Ishikawa (cell line): ENCODE data around the gene RTN4RL2.

ENCODE experiments used
- CEBPB ChIP-seq: IDR thresholded peaks from 2 replicates; pipeline ENCODE4 v1.6.1; 2012
- CREB1 ChIP-seq: IDR thresholded peaks from 2 replicates; pipeline ENCODE4 v1.6.1; 2012; ENCODE audit warnings: low read depth
- EGR1 ChIP-seq: IDR thresholded peaks from 2 replicates; pipeline ENCODE4 v1.6.1; 2012
- EP300 ChIP-seq: IDR thresholded peaks from 2 replicates; pipeline ENCODE4 v1.6.1; 2012; ENCODE audit warnings: borderline replicate concordance
- FOXM1 ChIP-seq: IDR thresholded peaks from 2 replicates; pipeline ENCODE4 v1.6.1; 2012; ENCODE audit warnings: low read depth, borderline replicate concordance
- MAX ChIP-seq: IDR thresholded peaks from 2 replicates; pipeline ENCODE4 v1.6.1; 2012
- NFIC ChIP-seq: IDR thresholded peaks from 2 replicates; pipeline ENCODE4 v1.6.1; 2012
- RAD21 ChIP-seq: IDR thresholded peaks from 2 replicates; pipeline ENCODE4 v1.6.1; 2012; ENCODE audit warnings: low read depth
- REST ChIP-seq: IDR thresholded peaks from 2 replicates; pipeline ENCODE4 v1.6.1; 2012; ENCODE audit warnings: low read depth, mild to moderate bottlenecking
- TAF1 ChIP-seq: IDR thresholded peaks from 2 replicates; pipeline ENCODE4 v1.6.1; 2012; ENCODE audit warnings: low read depth, mild to moderate bottlenecking
- TCF12 ChIP-seq: IDR thresholded peaks from 2 replicates; pipeline ENCODE4 v1.6.1; 2012; ENCODE audit warnings: low read depth
- TEAD4 ChIP-seq: IDR thresholded peaks from 2 replicates; pipeline ENCODE4 v1.6.1; 2012
- YY1 ChIP-seq: IDR thresholded peaks from 2 replicates; pipeline ENCODE4 v1.6.1; 2012; ENCODE audit warnings: low read depth
- ZBTB7A ChIP-seq: IDR thresholded peaks from 2 replicates; pipeline ENCODE4 v1.6.1; 2012; ENCODE audit warnings: low read depth
- TF ChIP-seq, protein P1 (sequence below): IDR thresholded peaks from 2 replicates; pipeline ENCODE4 v1.6.1; 2012

RTN4RL2 gene

GRCh38 chr11:57453543-57454177 lies 6.7 kb upstream of the RTN4RL2 start:
- no peak for TF ChIP-seq REST
- TF ChIP-seq CEBPB, result no peak
- no peak for TF ChIP-seq NFIC
- TF ChIP-seq ZBTB7A, result no peak
- TF ChIP-seq, protein P1, sequence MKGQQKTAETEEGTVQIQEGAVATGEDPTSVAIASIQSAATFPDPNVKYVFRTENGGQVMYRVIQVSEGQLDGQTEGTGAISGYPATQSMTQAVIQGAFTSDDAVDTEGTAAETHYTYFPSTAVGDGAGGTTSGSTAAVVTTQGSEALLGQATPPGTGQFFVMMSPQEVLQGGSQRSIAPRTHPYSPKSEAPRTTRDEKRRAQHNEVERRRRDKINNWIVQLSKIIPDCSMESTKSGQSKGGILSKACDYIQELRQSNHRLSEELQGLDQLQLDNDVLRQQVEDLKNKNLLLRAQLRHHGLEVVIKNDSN, result no peak
- no peak for TF ChIP-seq RAD21
- TF ChIP-seq EP300, result no peak

DNA sequence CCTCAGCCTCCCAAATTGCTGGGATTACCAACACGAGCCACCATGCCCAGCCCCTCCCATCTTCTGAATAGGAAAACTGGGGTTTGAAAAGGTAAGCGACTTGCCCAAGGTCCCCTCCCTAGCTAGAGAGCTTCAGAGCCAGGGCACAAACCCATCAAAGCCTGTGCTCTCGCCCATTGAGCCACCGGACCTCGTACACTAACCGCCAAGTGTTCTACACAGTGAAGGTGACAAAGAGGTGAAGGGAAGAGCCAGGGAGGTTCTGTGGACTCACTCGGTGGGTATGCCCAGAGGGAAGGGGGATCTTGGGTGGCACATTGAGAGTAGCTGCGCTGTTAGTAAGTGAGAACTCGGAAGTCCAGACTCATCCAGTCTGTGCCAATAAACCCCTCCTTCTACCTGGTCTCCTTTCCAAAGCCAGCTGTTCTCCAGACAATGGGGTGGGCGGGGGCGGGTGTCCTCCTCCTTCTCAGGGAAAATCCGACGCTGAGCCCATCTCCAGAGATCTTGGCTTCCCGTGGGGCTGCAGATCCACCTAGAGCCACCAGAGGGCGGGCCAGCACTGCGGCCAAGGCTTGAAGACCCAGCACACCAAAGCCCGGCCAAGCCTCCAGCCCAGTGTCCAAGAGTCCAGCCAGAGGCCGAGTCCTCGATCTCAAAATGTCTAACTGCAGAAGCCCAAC lies 3.2 kb upstream of the RTN4RL2 start:
- TF ChIP-seq EP300, result no peak
- TF ChIP-seq TCF12, result no peak
- TF ChIP-seq NFIC, result no peak
- TF ChIP-seq REST, result no peak
- TF ChIP-seq TEAD4, result no peak
- no peak for TF ChIP-seq CEBPB
- 0 out of 2 replicates have a peak, but pooled peaks have one; percentile 32 for TF ChIP-seq ZBTB7A
- TF ChIP-seq EGR1, result 0 out of 2 replicates have a peak, but pooled peaks have one; percentile 25
- TF ChIP-seq MAX, result no peak
- TF ChIP-seq CREB1, result no peak
- TF ChIP-seq YY1, result no peak
- TF ChIP-seq FOXM1, result no peak
- TF ChIP-seq, protein P1, result no peak
- no peak for TF ChIP-seq TAF1
- peak; percentile 92 for TF ChIP-seq RAD21

GRCh38 chr11:57457643-57458023 lies 2.7 kb upstream of the RTN4RL2 start:
- TF ChIP-seq NFIC, result no peak
- no peak for TF ChIP-seq CEBPB
- no peak for TF ChIP-seq CREB1
- TF ChIP-seq EGR1, result no peak
- no peak for TF ChIP-seq EP300
- TF ChIP-seq, protein P1, result no peak
- no peak for TF ChIP-seq REST
- no peak for TF ChIP-seq MAX
- no peak for TF ChIP-seq YY1
- no peak for TF ChIP-seq ZBTB7A

DNA sequence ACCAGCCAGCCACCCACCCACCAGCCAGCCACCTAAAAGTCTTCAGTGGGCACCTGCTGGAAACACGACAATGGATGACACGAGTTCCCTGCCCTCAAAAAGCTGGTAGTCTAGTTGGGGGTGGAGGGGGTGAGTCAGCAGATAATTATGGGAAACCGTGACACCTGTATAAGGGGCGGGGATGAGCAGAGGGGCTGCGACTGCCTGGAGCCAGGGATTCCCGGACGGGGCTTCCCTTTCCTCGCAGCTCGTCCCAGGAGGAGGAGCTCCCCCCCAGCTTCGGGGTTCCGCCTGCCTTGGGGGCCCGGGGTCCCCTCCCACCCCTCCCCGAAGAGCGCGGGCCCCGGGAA lies 2.3 kb upstream of the RTN4RL2 start:
- TF ChIP-seq EGR1, result no peak
- TF ChIP-seq EP300, result no peak
- TF ChIP-seq ZBTB7A, result no peak
- no peak for TF ChIP-seq CEBPB
- no peak for TF ChIP-seq TAF1
- no peak for TF ChIP-seq NFIC
- TF ChIP-seq CREB1, result no peak
- TF ChIP-seq YY1, result no peak
- no peak for TF ChIP-seq FOXM1
- no peak for TF ChIP-seq RAD21
- no peak for TF ChIP-seq REST
- no peak for TF ChIP-seq TCF12
- TF ChIP-seq, protein P1, result no peak
- TF ChIP-seq TEAD4, result no peak
- TF ChIP-seq MAX, result no peak
